ENCODE results near the gene TCF12. TPM values are rescaled to one million over a fixed set of nuclear protein-coding genes. Genes with fewer than 3 reads are reported as not detected.

Gene TCF12
- total RNA-seq, 1 donor from 2014 or later, result 106 TPM

DNA sequence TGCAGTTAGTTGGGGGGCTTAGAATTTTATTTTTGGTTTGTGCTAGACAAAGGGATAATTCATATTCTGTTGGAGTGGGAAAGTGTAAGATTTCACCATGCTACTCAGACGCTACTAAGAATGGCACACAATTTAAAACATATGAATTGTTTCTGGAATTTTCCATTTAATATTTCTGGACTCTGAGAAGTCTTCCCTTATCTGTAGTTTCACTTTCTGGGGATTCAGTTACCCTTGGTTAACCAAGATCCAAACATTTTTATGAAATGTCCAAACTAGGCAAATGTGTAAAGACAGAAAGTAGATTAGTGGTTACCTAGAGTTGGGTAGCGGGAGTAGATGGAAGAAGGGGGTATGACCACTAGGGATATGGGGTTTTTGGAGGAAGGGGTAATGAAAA lies 53.1 kb downstream of the TCF12 start:
- Mint-ChIP-seq H3K27ac (ENCODE audit: unreplicated experiment) (no peak overlapping the region), H3K4me1 (ENCODE audit: low read depth) (peaks cover 32% of the 10 kb centered on the region), H3K9me3 (ENCODE audit: low read depth) (no peaks in the 10 kb centered on the region), H3K27me3 (ENCODE audit: low read depth) (no peaks in the 10 kb centered on the region), H3K36me3 (ENCODE audit: low read depth) (no peaks in the 10 kb centered on the region), H3K4me3 (ENCODE audit: unreplicated experiment) (no peak overlapping the region)
- DNase-seq (ENCODE audit: low spot score), result no peak
- TF ChIP-seq, protein P1, sequence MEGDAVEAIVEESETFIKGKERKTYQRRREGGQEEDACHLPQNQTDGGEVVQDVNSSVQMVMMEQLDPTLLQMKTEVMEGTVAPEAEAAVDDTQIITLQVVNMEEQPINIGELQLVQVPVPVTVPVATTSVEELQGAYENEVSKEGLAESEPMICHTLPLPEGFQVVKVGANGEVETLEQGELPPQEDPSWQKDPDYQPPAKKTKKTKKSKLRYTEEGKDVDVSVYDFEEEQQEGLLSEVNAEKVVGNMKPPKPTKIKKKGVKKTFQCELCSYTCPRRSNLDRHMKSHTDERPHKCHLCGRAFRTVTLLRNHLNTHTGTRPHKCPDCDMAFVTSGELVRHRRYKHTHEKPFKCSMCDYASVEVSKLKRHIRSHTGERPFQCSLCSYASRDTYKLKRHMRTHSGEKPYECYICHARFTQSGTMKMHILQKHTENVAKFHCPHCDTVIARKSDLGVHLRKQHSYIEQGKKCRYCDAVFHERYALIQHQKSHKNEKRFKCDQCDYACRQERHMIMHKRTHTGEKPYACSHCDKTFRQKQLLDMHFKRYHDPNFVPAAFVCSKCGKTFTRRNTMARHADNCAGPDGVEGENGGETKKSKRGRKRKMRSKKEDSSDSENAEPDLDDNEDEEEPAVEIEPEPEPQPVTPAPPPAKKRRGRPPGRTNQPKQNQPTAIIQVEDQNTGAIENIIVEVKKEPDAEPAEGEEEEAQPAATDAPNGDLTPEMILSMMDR (IDR thresholded peaks at IDR 0.05), result no peak

DNA sequence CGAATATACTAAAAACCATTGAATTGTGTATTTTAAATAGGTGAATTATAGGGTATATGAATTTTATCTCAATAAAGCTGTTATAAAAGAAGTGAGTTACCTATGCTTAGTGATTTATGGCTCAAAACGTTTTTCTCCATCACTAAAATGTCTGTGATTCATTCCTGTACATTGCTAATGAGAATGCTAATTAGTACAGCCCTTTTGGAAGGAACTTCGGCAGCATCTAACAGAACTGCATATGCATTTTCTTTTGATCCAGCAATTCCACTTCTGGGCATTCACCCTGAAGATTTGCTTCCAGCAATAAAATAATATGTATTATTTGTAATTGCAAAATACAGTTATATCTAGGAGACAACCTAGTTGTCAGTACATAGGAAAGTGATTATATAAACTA lies 53.6 kb downstream of the TCF12 start:
- TF ChIP-seq, protein P1 (IDR thresholded peaks at IDR 0.05), result no peak
- Mint-ChIP-seq H3K27ac (ENCODE audit: unreplicated experiment) (no peak overlapping the region), H3K4me1 (ENCODE audit: low read depth) (peaks cover 34% of the 10 kb centered on the region), H3K27me3 (ENCODE audit: low read depth) (no peaks in the 10 kb centered on the region), H3K4me3 (ENCODE audit: unreplicated experiment) (no peak overlapping the region), H3K36me3 (ENCODE audit: low read depth) (no peaks in the 10 kb centered on the region), H3K9me3 (ENCODE audit: low read depth) (no peaks in the 10 kb centered on the region)
- DNase-seq (ENCODE audit: low spot score), result no peak

DNA sequence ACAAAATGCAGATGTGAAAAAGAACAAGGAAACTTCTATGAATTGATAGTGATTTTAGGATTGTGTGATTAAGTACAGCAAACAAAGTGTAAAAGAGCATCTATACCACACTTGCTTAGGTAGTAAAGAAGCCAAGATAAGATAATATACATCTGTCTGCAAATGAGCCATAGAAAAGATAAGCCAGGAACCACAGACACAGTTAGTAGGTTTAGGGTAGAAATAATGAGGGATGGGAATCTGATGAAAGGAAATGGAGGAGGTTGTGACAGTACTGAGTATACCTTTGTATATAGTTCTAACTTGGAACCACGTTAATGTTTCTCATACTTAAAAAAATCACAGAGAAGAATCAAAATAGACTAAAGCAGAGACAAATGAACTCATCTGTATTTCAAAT lies 54.0 kb downstream of the TCF12 start:
- Mint-ChIP-seq H3K4me3 (ENCODE audit: unreplicated experiment) (no peak overlapping the region), H3K27me3 (ENCODE audit: low read depth) (no peaks in the 10 kb centered on the region), H3K9me3 (ENCODE audit: low read depth) (no peaks in the 10 kb centered on the region), H3K27ac (ENCODE audit: unreplicated experiment) (peak overlapping the region; percentile 13), H3K4me1 (ENCODE audit: low read depth) (peaks cover 36% of the 10 kb centered on the region), H3K36me3 (ENCODE audit: low read depth) (no peaks in the 10 kb centered on the region)
- TF ChIP-seq, protein P1 (IDR thresholded peaks at IDR 0.05), result no peak
- DNase-seq (ENCODE audit: low spot score), result no peak

DNA sequence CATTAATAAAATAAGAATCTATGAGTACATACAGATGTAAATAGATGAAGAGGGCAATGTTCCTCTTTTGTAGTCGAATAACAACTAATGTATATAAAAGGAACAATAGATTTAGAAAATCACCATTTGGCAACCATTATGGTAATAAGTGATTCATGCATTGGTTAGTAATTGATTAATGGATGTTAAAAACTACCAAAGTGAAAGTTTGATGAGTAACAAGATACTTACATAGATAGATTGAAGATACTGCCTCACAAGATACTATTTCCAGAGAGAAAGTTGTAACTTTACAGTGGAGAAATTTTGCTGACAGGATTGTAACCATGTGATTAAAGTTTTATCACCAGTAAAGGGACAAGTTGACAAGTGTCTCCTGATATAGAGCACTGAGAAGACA lies 55.0 kb downstream of the TCF12 start:
- TF ChIP-seq, protein P1 (IDR thresholded peaks at IDR 0.05), result no peak
- Mint-ChIP-seq H3K4me1 (ENCODE audit: low read depth) (peaks cover 35% of the 10 kb centered on the region), H3K36me3 (ENCODE audit: low read depth) (no peaks in the 10 kb centered on the region), H3K27me3 (ENCODE audit: low read depth) (no peaks in the 10 kb centered on the region), H3K27ac (ENCODE audit: unreplicated experiment) (no peak overlapping the region), H3K4me3 (ENCODE audit: unreplicated experiment) (no peak overlapping the region), H3K9me3 (ENCODE audit: low read depth) (no peaks in the 10 kb centered on the region)
- DNase-seq (ENCODE audit: low spot score), result no peak

DNA sequence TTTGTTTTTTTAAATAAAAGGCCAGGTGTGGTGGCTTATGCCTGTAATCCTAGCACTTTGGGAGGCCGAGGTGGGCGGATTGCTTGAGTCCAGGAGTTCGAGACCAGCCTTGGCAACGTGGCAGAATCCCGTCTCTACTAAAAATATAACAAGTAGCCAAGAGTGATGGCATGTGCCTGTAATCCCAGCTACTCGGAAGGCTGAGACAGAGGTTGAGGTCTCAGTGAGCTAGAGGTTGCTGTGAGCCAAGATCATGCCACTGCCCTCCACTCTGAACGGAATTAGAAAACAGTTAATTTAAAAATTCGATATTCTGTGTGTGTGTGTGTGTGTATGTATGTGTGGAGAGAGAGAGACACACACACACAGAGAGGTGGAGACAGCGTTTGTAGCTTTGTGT lies 58.8 kb downstream of the TCF12 start:
- TF ChIP-seq, protein P1 (IDR thresholded peaks at IDR 0.05), result no peak
- H3K9me3 Mint-ChIP-seq (ENCODE audit: low read depth), result no peaks in the 10 kb centered on the region
- no peak for DNase-seq (ENCODE audit: low spot score)
- H3K27me3 Mint-ChIP-seq (ENCODE audit: low read depth), result no peaks in the 10 kb centered on the region
- peaks cover 35% of the 10 kb centered on the region for H3K4me1 Mint-ChIP-seq (ENCODE audit: low read depth)
- H3K4me3 Mint-ChIP-seq (ENCODE audit: unreplicated experiment), result no peak overlapping the region
- H3K36me3 Mint-ChIP-seq (ENCODE audit: low read depth), result no peaks in the 10 kb centered on the region
- H3K27ac Mint-ChIP-seq (ENCODE audit: unreplicated experiment), result peak overlapping the region; percentile 61

Data from chondrocyte (in vitro differentiated cells).